GM23338 (cell line): ENCODE measurements around the gene C4BPA. TPM values are rescaled to one million over a fixed set of nuclear protein-coding genes. Genes with fewer than 3 reads are reported as not detected.
A peak's percentile ranks its signal among the peaks of the same experiment; 100 is the strongest.

Experiments used
- ATAC-seq: fragments of 200-7000 bp; cut with Tn5 transposase; 3 replicates; pipeline ENCODE4 v1.9.1; 2020
- DNase-seq: peaks from one replicate; pipeline ENCODE4 v3.0.0-alpha.2; 2015; ENCODE audit warnings: low spot score
- H2AFZ ChIP-seq: fragments of 200-600 bp; sonication (generic); 2 replicates; pipeline ENCODE4 v1.8.0; 2016; ENCODE audit warnings: antibody characterized with exemption, mild to moderate bottlenecking, moderate library complexity
- H3F3A ChIP-seq: fragments of 200-600 bp; sonication (generic); replicated peaks from 2 replicates; pipeline ENCODE4 v1.8.0; 2017; ENCODE audit warnings: antibody characterized with exemption, mixed run types, low read depth
- H3K27ac ChIP-seq: fragments of 200-600 bp; sonication (generic); 2 replicates; pipeline ENCODE4 v1.6.1; 2016; ENCODE audit warnings: low read depth
- H3K27me3 ChIP-seq: fragments of 200-600 bp; sonication (generic); 2 replicates; pipeline ENCODE4 v1.8.0; 2016; ENCODE audit warnings: mild to moderate bottlenecking, mixed run types, moderate library complexity; ENCODE audit not compliant: insufficient read depth
- H3K36me3 ChIP-seq: fragments of 200-600 bp; sonication (generic); 2 replicates; pipeline ENCODE4 v1.8.0; 2016; ENCODE audit warnings: mild to moderate bottlenecking; ENCODE audit not compliant: insufficient read depth
- H3K4me1 ChIP-seq: fragments of 200-600 bp; sonication (generic); 2 replicates; pipeline ENCODE4 v1.8.0; 2016; ENCODE audit warnings: mild to moderate bottlenecking, moderate library complexity; ENCODE audit not compliant: insufficient read depth
- H3K4me2 ChIP-seq: fragments of 200-600 bp; sonication (generic); 2 replicates; pipeline ENCODE4 v1.7.1; 2017; ENCODE audit warnings: mixed run types
- H3K4me3 ChIP-seq: fragments of 200-600 bp; sonication (generic); 2 replicates; pipeline ENCODE4 v1.6.1; 2016; ENCODE audit warnings: mixed run types
- H3K79me2 ChIP-seq: fragments of 200-600 bp; sonication (generic); replicated peaks from 2 replicates; pipeline ENCODE4 v1.8.0; 2017; ENCODE audit warnings: mild to moderate bottlenecking; ENCODE audit not compliant: insufficient read depth
- H3K9me2 ChIP-seq: fragments of 200-600 bp; sonication (generic); 2 replicates; pipeline ENCODE4 v1.8.0; 2017; ENCODE audit not compliant: insufficient read depth
- H4K20me1 ChIP-seq: fragments of 200-600 bp; sonication (generic); replicated peaks from 2 replicates; pipeline ENCODE4 v1.8.0; 2017; ENCODE audit warnings: mild to moderate bottlenecking; ENCODE audit not compliant: insufficient read depth
- H3K27ac Mint-ChIP-seq: 2 replicates; pipeline ENCODE4 v1.8.0; 2020; ENCODE audit warnings: inconsistent platforms, mild to moderate bottlenecking, moderate library complexity, mixed read lengths
- H3K27me3 Mint-ChIP-seq: 3 replicates; pipeline ENCODE4 v1.8.0; 2022; ENCODE audit warnings: low read depth, mild to moderate bottlenecking, moderate library complexity, mixed read lengths, inconsistent platforms; ENCODE audit not compliant: insufficient read depth, poor library complexity
- H3K36me3 Mint-ChIP-seq: 3 replicates; pipeline ENCODE4 v1.8.0; 2021; ENCODE audit warnings: low read depth, mild to moderate bottlenecking, inconsistent platforms, moderate library complexity, mixed read lengths
- H3K4me1 Mint-ChIP-seq: 3 replicates; pipeline ENCODE4 v1.8.0; 2020; ENCODE audit warnings: mild to moderate bottlenecking, inconsistent platforms, mixed read lengths
- H3K4me3 Mint-ChIP-seq: 3 replicates; pipeline ENCODE4 v1.8.0; 2021; ENCODE audit warnings: moderate library complexity, mild to moderate bottlenecking, inconsistent platforms, mixed read lengths
- H3K9me3 Mint-ChIP-seq: 3 replicates; pipeline ENCODE4 v1.8.0; 2020; ENCODE audit warnings: moderate library complexity, mild to moderate bottlenecking, inconsistent platforms, mixed read lengths
- JUNB ChIP-seq: IDR thresholded peaks from one replicate; pipeline ENCODE4 v1.6.1; 2016; ENCODE audit warnings: antibody characterized with exemption; ENCODE audit not compliant: unreplicated experiment
- STAT1 ChIP-seq: IDR thresholded peaks from one replicate; pipeline ENCODE4 v1.6.1; 2016; ENCODE audit warnings: antibody characterized with exemption; ENCODE audit not compliant: unreplicated experiment
- ZNF114 ChIP-seq: fragments of 250-450 bp; sonication (Bioruptor Pico); IDR thresholded peaks from 2 replicates; pipeline ENCODE4 v1.5.0; 2020; ENCODE audit warnings: mild to moderate bottlenecking, moderate library complexity
- ZNF331 ChIP-seq: fragments of 250-450 bp; sonication (Bioruptor Pico); IDR thresholded peaks from 2 replicates; pipeline ENCODE4 v1.5.0; 2020; ENCODE audit warnings: low read depth, mild to moderate bottlenecking, moderate library complexity
- polyA plus RNA-seq: library from polyadenylated mRNA; unstranded; fragments of >200 nt; fragmentation: Nextera tagmentation; extraction: Ambion mirVana; gene quantifications from 2 replicates; pipeline ENCODE4 v1.2.1, GENCODE V29; 2016
- total RNA-seq: library from RNA; depleted of rRNA; stranded (reverse); fragments of >200 nt; shearing (Covaris generic); gene quantifications from 2 replicates; pipeline ENCODE4 v1.2.3, GENCODE V29; 2014
- TF ChIP-seq, protein P1 (sequence below): IDR thresholded peaks from one replicate; pipeline ENCODE4 v1.6.1; 2018; ENCODE audit warnings: antibody characterized with exemption; ENCODE audit not compliant: unreplicated experiment
- TF ChIP-seq, protein P2 (sequence below), 2 experiments: fragments of 200-600 bp in 1 of 2; sonication (generic) in 1 of 2; conservative IDR thresholded peaks; 2 replicates each; pipeline versions ENCODE4 v1.5.1 to v1.6.1; 2016 to 2017; ENCODE audit warnings: antibody characterized with exemption in 2 of 2, low read depth in 2 of 2, mild to moderate bottlenecking in 2 of 2, moderate library complexity in 1 of 2

C4BPA gene
- total and polyA plus RNA-seq, 2 experiments from 2014 or later, result not detected

DNA sequence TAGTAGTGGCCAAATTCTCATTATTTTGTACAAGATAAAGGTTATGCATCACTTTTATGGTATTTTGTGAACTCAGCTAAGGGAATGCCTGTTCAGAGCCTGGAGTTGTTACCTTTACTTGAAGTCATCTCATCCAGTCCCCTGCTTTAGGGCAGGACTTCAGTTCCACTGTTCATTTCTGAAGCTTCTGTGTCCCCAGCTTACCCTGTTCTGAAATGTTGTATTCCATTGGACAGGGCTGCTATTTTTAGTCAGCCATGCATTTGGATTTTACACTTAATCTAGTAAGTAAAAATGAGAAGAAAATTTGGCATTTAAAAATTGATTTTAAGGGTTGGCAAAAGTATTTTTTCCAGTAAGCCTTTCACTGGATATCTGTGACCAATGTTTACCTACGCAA, 27.0 kb upstream of the C4BPA start (continued):
- TF ChIP-seq, protein P1, sequence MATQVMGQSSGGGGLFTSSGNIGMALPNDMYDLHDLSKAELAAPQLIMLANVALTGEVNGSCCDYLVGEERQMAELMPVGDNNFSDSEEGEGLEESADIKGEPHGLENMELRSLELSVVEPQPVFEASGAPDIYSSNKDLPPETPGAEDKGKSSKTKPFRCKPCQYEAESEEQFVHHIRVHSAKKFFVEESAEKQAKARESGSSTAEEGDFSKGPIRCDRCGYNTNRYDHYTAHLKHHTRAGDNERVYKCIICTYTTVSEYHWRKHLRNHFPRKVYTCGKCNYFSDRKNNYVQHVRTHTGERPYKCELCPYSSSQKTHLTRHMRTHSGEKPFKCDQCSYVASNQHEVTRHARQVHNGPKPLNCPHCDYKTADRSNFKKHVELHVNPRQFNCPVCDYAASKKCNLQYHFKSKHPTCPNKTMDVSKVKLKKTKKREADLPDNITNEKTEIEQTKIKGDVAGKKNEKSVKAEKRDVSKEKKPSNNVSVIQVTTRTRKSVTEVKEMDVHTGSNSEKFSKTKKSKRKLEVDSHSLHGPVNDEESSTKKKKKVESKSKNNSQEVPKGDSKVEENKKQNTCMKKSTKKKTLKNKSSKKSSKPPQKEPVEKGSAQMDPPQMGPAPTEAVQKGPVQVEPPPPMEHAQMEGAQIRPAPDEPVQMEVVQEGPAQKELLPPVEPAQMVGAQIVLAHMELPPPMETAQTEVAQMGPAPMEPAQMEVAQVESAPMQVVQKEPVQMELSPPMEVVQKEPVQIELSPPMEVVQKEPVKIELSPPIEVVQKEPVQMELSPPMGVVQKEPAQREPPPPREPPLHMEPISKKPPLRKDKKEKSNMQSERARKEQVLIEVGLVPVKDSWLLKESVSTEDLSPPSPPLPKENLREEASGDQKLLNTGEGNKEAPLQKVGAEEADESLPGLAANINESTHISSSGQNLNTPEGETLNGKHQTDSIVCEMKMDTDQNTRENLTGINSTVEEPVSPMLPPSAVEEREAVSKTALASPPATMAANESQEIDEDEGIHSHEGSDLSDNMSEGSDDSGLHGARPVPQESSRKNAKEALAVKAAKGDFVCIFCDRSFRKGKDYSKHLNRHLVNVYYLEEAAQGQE, result no peak
- no peak for TF ChIP-seq ZNF114 (CRISPR knock-in tag)
- no peak for TF ChIP-seq ZNF331
- TF ChIP-seq JUNB, result no peak
- TF ChIP-seq, protein P2, sequence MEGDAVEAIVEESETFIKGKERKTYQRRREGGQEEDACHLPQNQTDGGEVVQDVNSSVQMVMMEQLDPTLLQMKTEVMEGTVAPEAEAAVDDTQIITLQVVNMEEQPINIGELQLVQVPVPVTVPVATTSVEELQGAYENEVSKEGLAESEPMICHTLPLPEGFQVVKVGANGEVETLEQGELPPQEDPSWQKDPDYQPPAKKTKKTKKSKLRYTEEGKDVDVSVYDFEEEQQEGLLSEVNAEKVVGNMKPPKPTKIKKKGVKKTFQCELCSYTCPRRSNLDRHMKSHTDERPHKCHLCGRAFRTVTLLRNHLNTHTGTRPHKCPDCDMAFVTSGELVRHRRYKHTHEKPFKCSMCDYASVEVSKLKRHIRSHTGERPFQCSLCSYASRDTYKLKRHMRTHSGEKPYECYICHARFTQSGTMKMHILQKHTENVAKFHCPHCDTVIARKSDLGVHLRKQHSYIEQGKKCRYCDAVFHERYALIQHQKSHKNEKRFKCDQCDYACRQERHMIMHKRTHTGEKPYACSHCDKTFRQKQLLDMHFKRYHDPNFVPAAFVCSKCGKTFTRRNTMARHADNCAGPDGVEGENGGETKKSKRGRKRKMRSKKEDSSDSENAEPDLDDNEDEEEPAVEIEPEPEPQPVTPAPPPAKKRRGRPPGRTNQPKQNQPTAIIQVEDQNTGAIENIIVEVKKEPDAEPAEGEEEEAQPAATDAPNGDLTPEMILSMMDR (conservative IDR thresholded peaks at IDR 0.05; ENCODE audit: low read depth in 2 of 2), result no peak
- no peak for TF ChIP-seq STAT1

DNA sequence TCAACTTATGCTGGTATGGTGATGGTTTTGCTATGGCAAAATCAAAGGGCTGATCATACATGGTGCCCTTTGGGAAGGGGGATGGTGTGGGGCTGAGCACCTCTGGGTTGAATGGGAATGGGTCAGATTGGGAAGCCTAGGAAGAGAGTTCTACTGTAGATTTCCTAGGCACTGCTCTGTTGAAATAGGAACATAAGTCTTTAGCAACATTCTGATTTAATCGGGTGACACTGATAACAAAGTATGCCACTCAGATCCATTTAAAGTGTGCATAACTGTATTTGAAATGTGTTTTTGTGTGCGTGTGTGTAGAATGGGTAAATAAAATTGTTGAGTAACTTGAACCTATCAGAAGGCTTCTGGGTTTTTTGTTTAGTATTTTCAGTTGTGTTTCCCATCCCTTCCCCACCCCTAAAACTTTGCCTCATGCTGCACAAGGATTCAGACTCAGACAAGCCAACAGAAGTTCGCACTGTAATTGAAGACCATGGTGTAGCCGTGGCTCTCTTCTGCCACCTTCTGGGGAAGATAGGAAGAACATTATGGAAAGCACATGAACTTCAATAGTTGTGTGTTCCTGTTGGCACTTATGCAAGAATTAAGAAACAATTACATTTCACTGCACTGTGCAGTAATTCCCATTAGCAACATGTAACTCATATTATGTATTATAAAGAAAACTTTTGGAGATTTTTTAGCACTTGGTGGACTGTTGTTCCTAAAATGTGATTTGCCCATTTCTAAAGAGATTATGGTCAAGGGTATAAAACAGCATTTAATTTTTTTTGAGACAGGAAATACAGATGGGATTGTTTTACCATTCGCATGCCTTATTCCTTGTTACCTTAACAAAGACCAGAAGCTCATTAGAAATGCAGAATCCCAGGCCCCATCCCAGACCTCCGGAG, 26.3 kb upstream of the C4BPA start:
- Histone ChIP-seq H3K79me2 (no peaks in the 10 kb centered on the region), H4K20me1 (peaks cover 3% of the 10 kb centered on the region; the same call in 1 of the 2 replicates), H3K4me1 (peaks cover 3% of the 10 kb centered on the region; the same call in 1 of the 2 replicates), H3K9me2 (no peaks in the 10 kb centered on the region), H3K36me3 (no peaks in the 10 kb centered on the region), H3F3A (no peaks in the 10 kb centered on the region), H3K4me2 (peak overlapping the region; percentile 36; the same call in 1 of the 2 replicates), H3K27ac (no peak overlapping the region), H2AFZ (no peak overlapping the region), H3K4me3 (no peak overlapping the region), H3K27me3 (no peaks in the 10 kb centered on the region)
- Mint-ChIP-seq H3K4me1 (peaks cover 13% of the 10 kb centered on the region; the same call in 2 of the 3 replicates), H3K9me3 (no peaks in the 10 kb centered on the region), H3K36me3 (no peaks in the 10 kb centered on the region; the same call in 1 of the 3 replicates), H3K27ac (no peak overlapping the region), H3K4me3 (no peak overlapping the region), H3K27me3 (peaks cover 2% of the 10 kb centered on the region)
- no peak for TF ChIP-seq ZNF331
- TF ChIP-seq, protein P2 (conservative IDR thresholded peaks at IDR 0.05; ENCODE audit: low read depth in 2 of 2), result peak; percentile 93 to 94
- DNase-seq (peak; percentile 74), ATAC-seq (peak; percentile 88)
